CD14-positive monocyte (primary cell): Measurements from ENCODE around the gene TNFRSF11A. TPM values are rescaled to one million over a fixed set of nuclear protein-coding genes. Genes with fewer than 3 reads are reported as not detected.

Source experiments
- DNase-seq, 3 donors: peaks; one replicate each; pipeline ENCODE4 v3.0.0-alpha.2; 2011 to 2022
- H2AFZ ChIP-seq: 2 replicates; pipeline ENCODE4 v1.6.0; 2012; ENCODE audit warnings: mild to moderate bottlenecking, low read depth, low read length, inconsistent platforms; ENCODE audit not compliant: insufficient read depth, poor library complexity, severe bottlenecking
- H3K27ac ChIP-seq, 2 donors: 1 replicate in 1 of 2; 2 replicates in 1 of 2; pipeline ENCODE4 v1.5.1; 2012 to 2013; ENCODE audit warnings: low read length in 2 of 2, control low read depth in 1 of 2, inconsistent platforms in 1 of 2, low read depth in 1 of 2, mild to moderate bottlenecking in 1 of 2
- H3K27me3 ChIP-seq, 2 donors: one replicate each; pipeline versions ENCODE4 v1.6.0 to v1.6.1; 2011 to 2013; ENCODE audit warnings: low read length in 2 of 2; ENCODE audit not compliant: control insufficient read depth in 2 of 2, insufficient read depth in 2 of 2
- H3K36me3 ChIP-seq, 2 donors: replicated peaks in 1 of 2; 1 replicate in 1 of 2; 2 replicates in 1 of 2; pipeline versions ENCODE4 v1.5.1 to v1.6.1; 2012 to 2013; ENCODE audit warnings: low read length in 2 of 2, control low read depth in 1 of 2, inconsistent platforms in 1 of 2, mild to moderate bottlenecking in 1 of 2; ENCODE audit not compliant: insufficient read depth in 2 of 2, control insufficient read depth in 1 of 2
- H3K4me1 ChIP-seq, 2 donors: 1 replicate in 1 of 2; 2 replicates in 1 of 2; pipeline versions ENCODE4 v1.5.1 to v1.6.1; 2012 to 2013; ENCODE audit warnings: low read length in 2 of 2, control low read depth in 1 of 2, inconsistent platforms in 1 of 2, mild to moderate bottlenecking in 1 of 2, moderate library complexity in 1 of 2; ENCODE audit not compliant: insufficient read depth in 2 of 2, control insufficient read depth in 1 of 2
- H3K4me2 ChIP-seq: replicated peaks from 2 replicates; pipeline ENCODE3; 2012; ENCODE audit warnings: low read length, moderate library complexity, mild to moderate bottlenecking; ENCODE audit not compliant: poor library complexity, severe bottlenecking; ENCODE audit errors: extremely low read depth
- H3K4me3 ChIP-seq, 3 experiments: fragments of 200-600 bp in 1 of 3; sonication (generic) in 1 of 3; replicated peaks in 1 of 3; 1 replicate in 2 of 3; 2 replicates in 1 of 3; pipeline ENCODE4 v1.5.1; 2011 to 2013; ENCODE audit warnings: low read length in 3 of 3, mild to moderate bottlenecking in 3 of 3, control low read depth in 2 of 3, low read depth in 2 of 3, inconsistent platforms in 1 of 3, moderate library complexity in 1 of 3
- H3K79me2 ChIP-seq: 2 replicates; pipeline ENCODE4 v1.6.0; 2012; ENCODE audit warnings: mild to moderate bottlenecking, control low read depth, inconsistent platforms, low read length, moderate library complexity; ENCODE audit not compliant: insufficient read depth
- H3K9ac ChIP-seq: 2 replicates; pipeline ENCODE4 v1.6.0; 2017; ENCODE audit warnings: low read length, mild to moderate bottlenecking; ENCODE audit not compliant: insufficient read depth, poor library complexity, severe bottlenecking
- H3K9me3 ChIP-seq, 2 donors: replicated peaks in 1 of 2; 1 replicate in 1 of 2; 2 replicates in 1 of 2; pipeline versions ENCODE4 v1.5.1 to v1.6.1; 2012 to 2013; ENCODE audit warnings: low read length in 2 of 2, control low read depth in 1 of 2; ENCODE audit not compliant: control insufficient read depth in 1 of 2, insufficient read depth in 1 of 2
- H4K20me1 ChIP-seq: 2 replicates; pipeline ENCODE4 v1.6.0; 2012; ENCODE audit warnings: mild to moderate bottlenecking, low read length, control low read depth, moderate library complexity; ENCODE audit not compliant: insufficient read depth
- H3K27ac Mint-ChIP-seq, 7 donors: one replicate each; pipeline ENCODE4 v1.8.0; 2020; ENCODE audit warnings: mild to moderate bottlenecking in 7 of 7, mixed read lengths in 7 of 7, moderate library complexity in 6 of 7, inconsistent platforms in 2 of 7
- H3K27me3 Mint-ChIP-seq, 3 donors: one replicate each; pipeline ENCODE4 v1.8.0; 2021 to 2022; ENCODE audit warnings: low read depth in 3 of 3, mild to moderate bottlenecking in 3 of 3, mixed read lengths in 3 of 3, moderate library complexity in 3 of 3, inconsistent platforms in 1 of 3
- H3K36me3 Mint-ChIP-seq, 2 donors: one replicate each; pipeline ENCODE4 v1.8.0; 2020; ENCODE audit warnings: mixed read lengths in 2 of 2, inconsistent platforms in 1 of 2, mild to moderate bottlenecking in 1 of 2
- H3K4me1 Mint-ChIP-seq: one replicate; pipeline ENCODE4 v1.8.0; 2020; ENCODE audit warnings: mild to moderate bottlenecking, mixed read lengths
- H3K4me3 Mint-ChIP-seq, 2 donors: one replicate each; pipeline ENCODE4 v1.8.0; 2020; ENCODE audit warnings: mild to moderate bottlenecking in 2 of 2, mixed read lengths in 2 of 2, moderate library complexity in 1 of 2
- H3K9me3 Mint-ChIP-seq, 7 donors: one replicate each; pipeline ENCODE4 v1.8.0; 2020 to 2022; ENCODE audit warnings: mixed read lengths in 7 of 7, mild to moderate bottlenecking in 6 of 7, moderate library complexity in 6 of 7, inconsistent platforms in 2 of 7
- CTCF ChIP-seq: fragments of 200-600 bp; IDR thresholded peaks from one replicate; pipeline ENCODE4 v1.8.0; 2022; ENCODE audit warnings: antibody characterized with exemption, mild to moderate bottlenecking
- WGBS: methylation state at CpG from one replicate; pipeline ENCODE4 v1.1.5; 2013; ENCODE audit warnings: missing lambda C conversion rate; ENCODE audit not compliant: insufficient coverage; 5-methylcytosine and 5-hydroxymethylcytosine counted together
- intact Hi-C, 2 donors: fragments of 100-400 bp; cut with micrococcal nuclease; formaldehyde crosslinking; loops; one replicate each; pipeline versions ENCODE4 v1.15.0 to v1.15.1; 2023
- polyA plus RNA-seq, 3 donors: library from polyadenylated mRNA; depleted of rRNA in 1 of 3; unstranded in 2 of 3; stranded (reverse) in 1 of 3; fragments of 300-500 nt in 2 of 3; fragments of >200 nt in 1 of 3; fragmentation: Illumina TruSeq in 2 of 3; gene quantifications; 1 replicate in 2 of 3; 2 replicates in 1 of 3; pipeline ENCODE4 v1.2.3, GENCODE V29; 2012 to 2021

TNFRSF11A gene
- polyA plus RNA-seq, 3 donors: 0.05 to 0.67 (median 0.24) TPM

- Mint-ChIP-seq H3K4me3 (no peak overlapping the region), H3K9me3 (peaks cover 0 to 2% (median 0%) of the 10 kb centered on the region in 7 donors), H3K4me1 (no peaks in the 10 kb centered on the region), H3K27me3 (peaks cover 0 to 1% (median 0%) of the 10 kb centered on the region in 3 donors), H3K36me3 (no peaks in the 10 kb centered on the region), H3K27ac (no peak overlapping the region)
- Histone ChIP-seq H3K9me3 (no peaks in the 10 kb centered on the region), H3K4me2 (no peak overlapping the region), H3K79me2 (no peaks in the 10 kb centered on the region), H3K4me1 (no peaks in the 10 kb centered on the region), H3K4me3 (no peak overlapping the region), H3K27me3 (no peaks in the 10 kb centered on the region), H2AFZ (no peak overlapping the region), H3K27ac (no peak overlapping the region), H3K36me3 (no peaks in the 10 kb centered on the region), H4K20me1 (no peaks in the 10 kb centered on the region), H3K9ac (no peak overlapping the region)
- no peak for DNase-seq
- intact Hi-C loops: no loop called here
- no peak for TF ChIP-seq CTCF
- WGBS: 100% methylated on average over 1 of the region's 4 CpGs
Observed at GRCh38 chr18:62372882-62373281, 47.8 kb downstream of the TNFRSF11A start.

- intact Hi-C loops: no loop called here
Observed at GRCh38 chr18:62374410-62374965, 49.4 kb downstream of the TNFRSF11A start.

More at GRCh38 chr18:62374410-62374965, 49.4 kb downstream of the TNFRSF11A start:
- WGBS: 100% methylated on average over 1 of the region's 1 CpG
- DNase-seq: no peak
- no peak for TF ChIP-seq CTCF
- H3K27me3 ChIP-seq: no peaks in the 10 kb centered on the region
- H4K20me1 ChIP-seq: no peaks in the 10 kb centered on the region
- no peak overlapping the region for H3K4me3 ChIP-seq
- H3K36me3 ChIP-seq: no peaks in the 10 kb centered on the region
- no peak overlapping the region for H3K27ac ChIP-seq
- peaks cover 0 to 1% (median 0%) of the 10 kb centered on the region in 3 donors for H3K27me3 Mint-ChIP-seq
- no peak overlapping the region for H2AFZ ChIP-seq
- H3K9me3 Mint-ChIP-seq: peaks cover 0 to 2% (median 0%) of the 10 kb centered on the region in 7 donors
- H3K4me1 Mint-ChIP-seq: no peaks in the 10 kb centered on the region
- no peak overlapping the region for H3K4me3 Mint-ChIP-seq
- H3K9ac ChIP-seq: no peak overlapping the region
- no peak overlapping the region for H3K4me2 ChIP-seq
- H3K36me3 Mint-ChIP-seq: no peaks in the 10 kb centered on the region
- H3K9me3 ChIP-seq: no peaks in the 10 kb centered on the region
- H3K4me1 ChIP-seq: no peaks in the 10 kb centered on the region
- H3K27ac Mint-ChIP-seq: no peak overlapping the region
- no peaks in the 10 kb centered on the region for H3K79me2 ChIP-seq
